T47D (cell line): ENCODE measurements around the gene HM13.
A peak's percentile ranks its signal among the peaks of the same experiment; 100 is the strongest.
"Not testable (repeated sequence)": the region's sequence is repeated elsewhere in the genome, so short reads cannot be mapped to it uniquely, and the experiment has no call there.

Experiments
- DNase-seq, 2 experiments: peaks; one replicate each; pipeline versions ENCODE4 v3.0.0 to v3.0.0-alpha.2; 2011 to 2012; ENCODE audit warnings: low read depth in 1 of 2, low spot score in 1 of 2
- JUND ChIP-seq: IDR thresholded peaks from 2 replicates; pipeline ENCODE4 v1.6.1; 2012; ENCODE audit warnings: low read depth
- in situ Hi-C: cut with HindIII; loops from 2 replicates; pipeline ENCODE4 v1.10.0; 2016; ENCODE audit warnings: low sequenced_read_pairs, low pct_unique_long_range_greater_than_20kb

HM13 gene

DNA sequence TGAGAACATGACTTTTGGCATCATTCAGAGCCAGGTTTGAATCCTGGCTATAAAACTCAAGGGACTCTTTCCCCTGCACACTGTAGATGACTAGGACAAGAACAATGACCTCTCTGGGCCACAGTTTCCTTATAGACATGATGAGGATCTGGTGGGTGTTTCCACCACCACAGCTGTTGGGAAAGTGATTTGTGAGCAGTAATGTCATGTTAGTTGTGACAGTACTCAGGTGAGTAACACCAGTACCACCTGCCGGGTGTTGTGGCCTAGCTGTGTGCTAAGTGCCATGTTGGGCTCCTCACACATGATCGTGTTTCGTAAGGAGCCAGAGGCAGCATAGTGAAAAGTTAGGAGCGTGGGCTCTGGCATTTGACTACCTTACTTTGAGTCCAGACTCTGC, 24.1 kb downstream of the HM13 start:
- no peak for DNase-seq
- in situ Hi-C loops: no loop called here
- no peak for TF ChIP-seq JUND

DNA sequence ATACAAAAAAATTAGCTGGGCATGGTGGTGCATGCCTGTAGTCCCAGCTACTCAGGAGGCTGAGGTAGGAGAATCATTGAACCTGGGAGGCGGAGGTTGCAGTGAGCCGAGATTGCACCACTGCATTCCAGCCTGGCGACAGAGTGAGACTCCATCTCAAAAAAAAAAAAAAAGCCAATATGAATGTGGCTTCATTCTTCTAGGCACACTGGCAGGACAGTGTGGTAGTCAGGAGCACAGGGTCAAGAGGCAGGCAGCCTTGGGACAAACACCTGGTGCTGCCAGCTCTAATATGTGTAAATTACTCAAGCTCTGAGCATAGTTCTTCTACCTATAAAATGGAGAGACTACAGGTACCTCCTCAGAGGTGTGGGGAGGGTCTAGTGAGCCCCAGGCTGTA, 25.4 kb downstream of the HM13 start:
- DNase-seq, in situ Hi-C loops: not testable (repeated sequence)

DNA sequence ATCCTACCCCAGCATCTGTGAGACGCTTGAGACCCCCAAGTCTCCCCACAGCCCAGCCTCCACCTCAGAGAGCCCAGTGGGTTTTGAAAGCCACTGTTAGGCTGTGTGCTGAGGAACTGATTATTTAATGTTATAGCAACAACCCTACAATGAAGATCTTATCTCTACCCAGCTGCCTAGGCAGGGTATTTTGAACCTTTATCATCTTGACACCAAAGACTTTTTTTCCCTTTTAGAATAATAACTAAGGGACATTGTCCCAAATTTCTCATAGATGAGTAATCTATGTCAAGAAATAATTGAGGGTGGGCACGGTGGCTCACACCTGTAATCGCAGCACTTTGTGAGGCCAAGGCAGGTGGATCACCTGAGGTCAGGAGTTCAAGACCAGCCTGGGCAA, 26.2 kb downstream of the HM13 start:
- no peak for DNase-seq
- TF ChIP-seq JUND: no peak
- in situ Hi-C loops: no loop called here

DNA sequence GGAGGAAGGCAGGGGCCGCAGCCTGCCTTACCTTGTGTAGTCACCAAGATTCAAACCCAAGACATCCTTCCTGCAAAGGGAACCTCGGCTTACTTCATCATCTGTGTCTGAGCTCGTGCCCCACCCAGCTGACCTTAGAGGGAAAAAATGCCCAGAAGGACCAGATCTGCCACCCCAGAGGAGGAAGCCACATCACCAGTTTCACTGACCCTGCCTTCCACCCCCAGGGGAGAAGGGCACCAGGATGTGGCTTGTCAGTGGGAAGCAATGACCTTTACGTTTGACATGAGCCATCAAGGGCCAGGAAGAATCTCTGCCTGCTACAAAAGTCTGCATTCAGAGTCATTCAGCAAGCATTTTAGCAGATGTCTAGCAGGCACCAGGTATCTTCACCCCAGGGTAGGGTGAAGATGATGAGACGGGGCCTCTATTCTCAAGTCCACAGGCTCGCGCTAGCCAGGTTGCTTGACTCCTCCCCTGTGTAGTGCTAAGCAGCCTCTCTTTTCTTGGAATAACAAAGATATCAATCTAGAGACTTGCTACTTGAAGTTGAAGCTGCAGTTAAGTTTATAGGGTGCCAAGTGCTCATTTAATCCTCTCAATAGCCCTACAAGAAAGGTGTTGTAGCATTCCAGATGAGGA, 28.1 kb downstream of the HM13 start:
- no peak for TF ChIP-seq JUND
- in situ Hi-C loops: no loop called here
- DNase-seq: no peak

DNA sequence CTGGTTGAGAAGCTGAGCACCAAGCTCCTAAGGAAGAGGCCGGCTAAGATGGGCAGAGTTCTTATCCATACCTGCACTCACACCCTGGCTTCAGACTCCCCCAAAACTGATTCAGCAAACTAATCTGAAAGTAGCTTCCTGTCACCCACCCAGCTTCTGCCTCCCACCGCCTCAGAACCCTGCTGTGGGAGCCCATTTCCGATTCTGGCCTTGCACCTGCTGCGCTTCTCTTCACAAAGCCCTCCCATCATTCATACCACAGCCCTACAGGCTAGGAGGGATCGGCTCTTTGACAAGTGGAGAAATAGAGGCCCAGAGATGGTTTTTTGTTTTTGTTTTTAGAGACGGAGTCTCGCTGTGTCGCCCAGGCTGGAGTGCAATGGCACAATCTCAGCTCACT, 28.7 kb downstream of the HM13 start:
- TF ChIP-seq JUND: no peak
- in situ Hi-C loops: no loop called here

DNA sequence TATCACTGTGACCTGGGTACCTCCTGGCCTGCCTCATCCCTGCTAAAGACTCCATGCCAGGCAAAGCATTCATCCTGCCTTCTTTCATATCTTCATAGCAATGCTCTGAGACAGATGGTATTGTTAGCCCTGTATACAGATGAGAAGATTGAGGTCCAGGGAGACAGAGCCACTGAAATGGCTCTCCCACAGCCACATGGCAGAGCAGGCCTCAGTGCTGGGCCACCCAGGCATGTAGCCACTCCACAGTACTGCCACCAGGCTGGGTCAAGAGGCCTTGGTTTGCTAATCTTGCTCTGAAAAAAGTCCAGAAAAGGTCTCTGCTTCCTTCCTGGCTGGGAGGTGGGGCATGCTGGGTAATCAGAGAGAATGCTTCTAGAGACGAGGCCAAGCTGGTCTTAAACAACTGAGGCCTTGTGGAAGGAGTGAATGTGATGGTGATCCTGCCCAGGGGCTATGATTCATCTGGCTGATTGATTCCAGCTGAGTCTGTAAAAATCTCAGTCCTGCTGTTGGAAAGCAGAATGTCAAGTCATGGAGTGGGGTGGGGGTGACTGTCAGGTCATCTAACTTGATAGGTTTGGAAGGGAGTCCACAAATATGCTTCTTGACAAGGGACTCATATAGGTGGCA, 29.8 kb downstream of the HM13 start:
- no peak for DNase-seq

More for the DNA sequence above, 28.7 kb downstream of the HM13 start:
- no peak for DNase-seq

DNA sequence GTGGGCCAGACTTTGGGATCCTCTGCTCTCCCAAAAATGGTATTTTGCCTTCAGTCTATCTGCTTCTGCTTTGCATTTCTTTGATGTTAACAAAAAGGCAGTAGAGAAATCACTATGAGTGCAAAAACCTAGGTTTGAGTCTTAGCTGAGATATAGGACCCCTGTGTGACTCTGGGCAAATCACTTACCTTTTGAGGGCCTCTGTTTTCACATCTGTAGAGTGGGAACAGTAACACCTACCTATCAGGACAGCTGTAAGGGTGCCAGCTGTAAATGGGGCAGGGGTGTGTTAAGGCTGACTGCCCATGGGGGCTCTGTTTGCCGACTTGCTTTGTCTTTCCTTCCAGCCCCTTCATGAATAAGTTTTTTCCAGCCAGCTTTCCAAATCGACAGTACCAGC, 30.4 kb downstream of the HM13 start:
- no peak for DNase-seq
- no peak for TF ChIP-seq JUND
- in situ Hi-C loops: no loop called here

More for the DNA sequence above, 29.8 kb downstream of the HM13 start:
- TF ChIP-seq JUND: no peak
- in situ Hi-C loops: no loop called here

DNA sequence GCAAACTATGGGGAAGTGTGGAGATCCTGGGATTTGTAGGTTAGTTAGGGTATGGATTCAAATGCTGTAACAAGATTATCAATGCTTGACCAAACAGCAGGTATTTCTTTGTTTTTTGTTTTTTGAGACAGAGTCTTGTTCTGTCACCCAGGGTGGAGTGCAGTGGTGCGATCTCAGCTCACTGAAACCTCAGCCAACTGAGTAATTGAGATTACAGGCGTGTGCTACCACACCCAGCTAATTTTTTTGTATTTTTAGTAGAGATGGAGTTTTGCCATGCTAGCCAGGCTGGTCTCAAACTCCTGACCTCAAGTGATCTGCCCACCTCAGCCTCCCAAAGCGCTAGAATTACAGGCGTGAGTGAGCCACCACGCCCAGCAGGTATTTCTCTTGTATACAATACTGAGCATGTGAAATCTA, 31.4 kb downstream of the HM13 start:
- DNase-seq, in situ Hi-C loops: not testable (repeated sequence)

DNA sequence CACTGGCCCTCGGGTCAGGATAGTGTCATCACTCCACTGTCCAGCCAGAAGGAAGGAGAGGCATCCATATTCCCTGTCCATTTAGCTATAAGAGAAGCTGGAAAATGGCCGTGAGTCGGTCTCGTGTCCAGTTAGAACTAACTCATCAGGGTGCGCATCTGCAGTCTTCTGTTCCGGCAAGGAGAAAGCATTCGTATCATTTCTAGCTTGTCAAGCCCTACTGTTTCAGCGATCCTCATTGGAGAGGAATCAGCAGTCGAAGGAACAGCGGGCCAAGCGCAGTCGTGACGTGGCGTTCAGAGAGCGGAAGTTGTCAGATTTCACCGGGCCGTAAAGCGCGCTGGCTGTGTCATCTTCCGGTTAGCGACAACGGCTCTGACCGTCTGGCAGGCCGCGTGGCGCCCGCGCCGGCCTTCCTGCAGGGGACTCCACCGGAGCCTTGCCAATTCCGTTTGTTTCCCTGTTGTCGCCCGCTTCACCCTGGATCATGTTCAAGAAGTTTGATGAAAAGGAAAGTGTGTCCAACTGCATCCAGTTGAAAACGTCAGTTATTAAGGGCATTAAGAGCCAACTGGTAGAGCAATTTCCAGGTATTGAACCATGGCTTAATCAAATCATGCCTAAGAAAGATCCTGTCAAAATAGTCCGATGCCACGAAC, 32.9 kb downstream of the HM13 start:
- DNase-seq: peak; percentile 59 to 93
- TF ChIP-seq JUND: no peak
- in situ Hi-C loops: no loop called here

DNA sequence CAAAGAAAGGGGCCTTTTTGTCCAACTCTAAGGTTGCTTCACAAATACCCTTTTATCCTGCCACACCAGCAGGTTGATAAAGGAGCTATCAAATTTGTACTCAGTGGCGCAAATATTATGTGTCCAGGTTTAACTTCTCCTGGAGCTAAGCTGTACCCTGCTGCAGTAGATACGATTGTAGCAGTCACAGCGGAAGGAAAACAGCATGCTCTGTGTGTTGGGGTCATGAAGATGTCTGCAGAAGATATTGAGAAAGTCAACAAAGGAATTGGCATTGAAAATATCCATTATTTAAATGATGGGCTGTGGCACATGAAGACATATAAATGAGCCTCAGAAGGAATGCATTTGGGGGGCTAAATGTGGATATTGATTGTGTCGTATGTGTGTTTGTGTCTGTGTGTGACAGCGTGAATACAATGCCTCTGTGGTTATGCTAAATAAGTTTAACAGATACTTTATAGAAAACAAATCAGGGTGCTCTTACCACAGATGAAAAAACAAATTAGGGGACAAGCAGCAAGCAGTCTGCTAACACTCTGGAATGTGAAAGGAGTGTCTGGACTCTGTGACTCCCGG, 33.6 kb downstream of the HM13 start:
- in situ Hi-C loops: no loop called here
- DNase-seq: no peak
- TF ChIP-seq JUND: no peak

DNA sequence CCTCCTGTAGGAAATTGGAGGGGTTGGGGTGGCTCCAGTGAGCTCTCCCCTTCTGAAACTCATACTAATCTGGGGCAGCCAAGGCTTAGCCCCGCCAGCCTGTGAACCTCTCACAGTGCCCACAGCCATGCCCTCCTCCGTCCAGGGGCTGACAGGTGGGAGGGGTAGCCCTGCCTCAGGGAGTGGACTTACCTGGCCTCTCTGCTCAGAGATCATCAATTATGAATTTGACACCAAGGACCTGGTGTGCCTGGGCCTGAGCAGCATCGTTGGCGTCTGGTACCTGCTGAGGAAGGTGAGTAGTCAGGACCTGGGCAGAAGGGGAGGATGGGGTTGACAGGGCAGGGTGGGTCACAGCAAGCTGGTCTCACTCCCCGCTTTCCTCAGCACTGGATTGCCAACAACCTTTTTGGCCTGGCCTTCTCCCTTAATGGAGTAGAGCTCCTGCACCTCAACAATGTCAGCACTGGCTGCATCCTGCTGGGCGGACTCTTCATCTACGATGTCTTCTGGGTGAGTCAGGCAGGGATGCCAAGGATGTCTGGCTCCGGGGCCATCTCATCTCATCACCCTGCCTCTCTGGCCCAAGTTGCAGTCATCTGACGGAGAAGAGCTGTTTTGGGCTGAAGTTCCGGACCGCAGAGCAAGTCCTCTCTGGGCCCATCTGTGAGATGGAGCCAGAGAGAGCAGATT, 34.7 kb downstream of the HM13 start:
- in situ Hi-C loops: no loop called here
- no peak for TF ChIP-seq JUND
- no peak for DNase-seq

DNA sequence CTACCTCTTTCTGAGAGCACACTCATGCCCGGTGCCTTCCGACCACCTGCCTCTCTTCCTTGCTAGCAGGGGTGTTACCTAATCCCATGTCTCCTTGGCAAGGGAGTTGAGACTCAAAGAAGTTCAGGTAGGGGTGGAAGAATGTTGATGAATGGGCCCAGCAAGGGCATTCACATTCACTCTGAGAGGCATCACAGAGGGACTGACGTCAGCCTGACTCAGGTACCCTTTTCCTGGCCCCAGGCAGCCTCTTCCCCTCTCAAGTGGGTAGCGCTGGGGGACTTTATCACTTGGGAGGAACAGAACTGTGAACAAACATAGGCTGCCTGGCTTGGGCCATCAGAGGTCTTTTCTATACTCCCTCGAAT, 35.3 kb downstream of the HM13 start:
- no peak for TF ChIP-seq JUND
- no peak for DNase-seq

DNA sequence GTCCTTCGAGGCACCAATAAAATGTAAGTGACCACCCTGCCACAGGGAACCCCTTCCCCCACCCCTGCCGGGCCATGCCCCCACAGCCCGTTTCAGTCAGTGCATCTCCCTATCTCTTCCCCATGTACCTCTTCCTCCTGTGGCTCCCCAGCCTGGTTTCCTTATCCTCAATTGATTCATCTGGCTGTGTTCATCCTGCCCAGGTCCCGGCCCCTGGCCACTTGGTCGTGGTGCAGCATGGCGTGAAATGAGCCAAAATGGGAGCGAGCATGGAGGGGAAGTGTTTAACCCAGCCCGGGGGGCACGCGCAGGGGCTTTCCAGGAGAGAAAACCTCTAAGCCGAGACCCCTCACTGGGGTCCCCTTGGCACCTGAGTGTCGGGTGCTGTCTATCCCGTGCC, 35.9 kb downstream of the HM13 start:
- no peak for DNase-seq
- in situ Hi-C loops: no loop called here
- no peak for TF ChIP-seq JUND

More for the DNA sequence above, 35.3 kb downstream of the HM13 start:
- in situ Hi-C loops: no loop called here
